K562 (cell line): Measurements from ENCODE around the gene CACNG7. TPM values are rescaled to one million over a fixed set of nuclear protein-coding genes. Genes with fewer than 3 reads are reported as not detected.
A peak's percentile ranks its signal among the peaks of the same experiment; 100 is the strongest.

ENCODE experiments used
- AFF1 ChIP-seq, 2 experiments: fragments of 450-650 bp; IDR thresholded peaks; 2 replicates each; pipeline ENCODE4 v1.6.1; 2018; ENCODE audit warnings: mild to moderate bottlenecking in 2 of 2, low read depth in 1 of 2; ENCODE audit not compliant: partially characterized antibody in 2 of 2
- ARID1B ChIP-seq: fragments of 450-650 bp; IDR thresholded peaks from 2 replicates; pipeline ENCODE4 v1.6.1; 2016; ENCODE audit warnings: antibody characterized with exemption, mild to moderate bottlenecking, inconsistent platforms
- ARNT ChIP-seq, 2 experiments: fragments of 450-650 bp; IDR thresholded peaks; 2 replicates each; pipeline ENCODE4 v1.6.1; 2016; ENCODE audit warnings: mild to moderate bottlenecking in 1 of 2
- IRF1 ChIP-seq: sonication (generic); formaldehyde crosslinking; IDR thresholded peaks from 2 replicates; pipeline ENCODE4 v1.8.0; 2022; ENCODE audit warnings: missing genetic modification reagents, mild to moderate bottlenecking, borderline replicate concordance
- RBM15 ChIP-seq: fragments of 200-400 bp; formaldehyde crosslinking; IDR thresholded peaks from 2 replicates; pipeline ENCODE4 v1.6.1; 2018; ENCODE audit warnings: mild to moderate bottlenecking, low read length, moderate library complexity; ENCODE audit not compliant: insufficient read depth
- SIX5 ChIP-seq, 2 experiments: IDR thresholded peaks; 2 replicates each; pipeline ENCODE4 v1.6.1; 2011; ENCODE audit warnings: low read length in 2 of 2, borderline replicate concordance in 1 of 2, low read depth in 1 of 2, mild to moderate bottlenecking in 1 of 2, moderate library complexity in 1 of 2; ENCODE audit not compliant: insufficient read depth in 1 of 2
- ZBTB40 ChIP-seq, 2 experiments: fragments of 450-650 bp in 1 of 2; sonication (generic) in 1 of 2; formaldehyde crosslinking in 1 of 2; IDR thresholded peaks; 2 replicates each; pipeline versions ENCODE4 v1.7.1 to v1.9.0; 2016 to 2022; ENCODE audit warnings: inconsistent platforms in 1 of 2, mild to moderate bottlenecking in 1 of 2, missing genetic modification reagents in 1 of 2
- ZBTB7A ChIP-seq: IDR thresholded peaks from 2 replicates; pipeline ENCODE4 v1.6.1; 2011; ENCODE audit warnings: low read depth, mild to moderate bottlenecking, low read length, moderate library complexity, borderline replicate concordance; ENCODE audit not compliant: control insufficient read depth
- ZFP91 ChIP-seq: sonication (generic); formaldehyde crosslinking; IDR thresholded peaks from 2 replicates; pipeline ENCODE4 v1.8.0; 2022; ENCODE audit warnings: mild to moderate bottlenecking, missing genetic modification reagents
- ZNF197 ChIP-seq: fragments of 200-800 bp; sonication (Bioruptor generic); IDR thresholded peaks from 2 replicates; pipeline ENCODE4 v1.6.1; 2016; ENCODE audit warnings: low read depth, missing genetic modification characterization, missing compliant biosample characterization
- polyA plus RNA-seq, 8 experiments: library from polyadenylated mRNA; depleted of rRNA in 4 of 8; stranded (reverse) in 5 of 8; unstranded in 3 of 8; fragments of >200 nt; fragmentation: Nextera tagmentation in 2 of 8; fragmentation: Illumina TruSeq in 1 of 8; extraction: Ambion mirVana in 2 of 8; extraction: Trizol in 1 of 8; gene quantifications; 2 replicates each; pipeline versions ENCODE4 v1.2.1 to v1.2.3, GENCODE V29; 2011 to 2014; ENCODE audit warnings: inconsistent platforms in 1 of 8, missing spikeins in 1 of 8
- total RNA-seq, 7 experiments: library from RNA; depleted of rRNA in 6 of 7; stranded (reverse); fragments of >200 nt in 6 of 7; fragmentation: Illumina TruSeq in 2 of 7; extraction: Trizol in 2 of 7; gene quantifications; 2 replicates each; pipeline versions ENCODE4 v1.2.1 to v1.2.3, GENCODE V29; 2011 to 2021; ENCODE audit warnings: low replicate concordance in 1 of 7

CACNG7 gene
- total and polyA plus RNA-seq, 9 of the 15 experiments (the other 6 are each of a cell fraction or from before 2014, with no cell fraction given): not detected

GRCh38 chr19:53977429-53977990 lies 68.4 kb downstream of the CACNG7 start (continued):
- TF ChIP-seq AFF1 (IDR thresholded peaks at IDR 0.05; ENCODE audit: low read depth in 1 of 2, partially characterized antibody in 2 of 2) (peak; percentile 48 to 99), ZBTB7A (no peak), ZNF197 (CRISPR knock-in tag) (peak; percentile 69; the same call in 1 of the 2 replicates), SIX5 (IDR thresholded peaks at IDR 0.05; ENCODE audit: borderline replicate concordance in 1 of 2, insufficient read depth in 1 of 2, low read depth in 1 of 2, low read length in 2 of 2) (peak; percentile 95 to 96), ZBTB40 (IDR thresholded peaks at IDR 0.05) (0 out of 2 replicates have a peak, but pooled peaks have one; percentile 16), ZBTB40 (CRISPR knock-in tag; IDR thresholded peaks at IDR 0.05) (no peak), ZFP91 (CRISPR knock-in tag) (no peak), ARNT (IDR thresholded peaks at IDR 0.05) (no peak), IRF1 (CRISPR knock-in tag) (no peak), RBM15 (no peak), ARID1B (no peak)
